GM13976 (cell line): ENCODE results near the gene CAPN11.
A peak's percentile ranks its signal among the peaks of the same experiment; 100 is the strongest.

ENCODE experiments used
- DNase-seq: peaks from one replicate; pipeline ENCODE4 v3.0.0; 2012; ENCODE audit warnings: low spot score
- CTCF ChIP-seq: IDR thresholded peaks from 2 replicates; pipeline ENCODE4 v1.5.1; 2012; ENCODE audit warnings: borderline replicate concordance, mild to moderate bottlenecking; ENCODE audit not compliant: insufficient read depth; ENCODE audit errors: extremely low read depth, missing control alignments, control extremely low read depth
- in situ Hi-C: fragments of 300-500 bp; cut with MboI; formaldehyde crosslinking; loops from one replicate; pipeline ENCODE4 v1.12.0; 2022; ENCODE audit warnings: low sequenced_read_pairs, mixed read lengths, inconsistent platforms; ENCODE audit not compliant: unreplicated experiment

The CAPN11 gene

DNA sequence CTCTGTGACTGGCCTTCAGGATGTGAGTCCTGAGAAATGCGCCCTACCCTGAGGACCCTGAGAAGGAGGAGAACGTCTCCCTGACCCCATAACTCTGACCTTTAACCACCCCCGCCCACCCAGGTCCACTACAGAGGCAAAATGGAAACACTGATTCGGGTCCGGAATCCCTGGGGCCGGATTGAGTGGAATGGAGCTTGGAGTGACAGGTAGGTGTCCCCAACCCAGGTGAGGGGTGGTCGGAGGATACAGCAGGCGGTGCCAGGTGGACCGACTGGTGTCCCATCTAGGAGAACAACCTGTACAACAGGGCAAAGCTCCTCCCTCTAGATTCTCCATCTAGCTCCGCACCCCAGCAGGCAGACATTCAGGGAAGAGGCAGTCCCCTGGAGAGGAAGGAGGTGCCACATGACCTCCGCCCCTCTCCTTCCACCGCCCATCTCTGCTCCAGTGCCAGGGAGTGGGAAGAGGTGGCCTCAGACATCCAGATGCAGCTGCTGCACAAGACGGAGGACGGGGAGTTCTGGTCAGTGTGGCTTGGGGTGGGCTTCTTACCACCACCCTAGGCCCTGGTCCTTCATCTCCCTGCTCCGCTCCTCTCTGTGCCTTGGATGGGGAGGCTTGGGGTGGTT is 17.6 kb downstream of the CAPN11 start:
- TF ChIP-seq CTCF = no peak
- in situ Hi-C loops = no loop called here
- DNase-seq = no peak

DNA sequence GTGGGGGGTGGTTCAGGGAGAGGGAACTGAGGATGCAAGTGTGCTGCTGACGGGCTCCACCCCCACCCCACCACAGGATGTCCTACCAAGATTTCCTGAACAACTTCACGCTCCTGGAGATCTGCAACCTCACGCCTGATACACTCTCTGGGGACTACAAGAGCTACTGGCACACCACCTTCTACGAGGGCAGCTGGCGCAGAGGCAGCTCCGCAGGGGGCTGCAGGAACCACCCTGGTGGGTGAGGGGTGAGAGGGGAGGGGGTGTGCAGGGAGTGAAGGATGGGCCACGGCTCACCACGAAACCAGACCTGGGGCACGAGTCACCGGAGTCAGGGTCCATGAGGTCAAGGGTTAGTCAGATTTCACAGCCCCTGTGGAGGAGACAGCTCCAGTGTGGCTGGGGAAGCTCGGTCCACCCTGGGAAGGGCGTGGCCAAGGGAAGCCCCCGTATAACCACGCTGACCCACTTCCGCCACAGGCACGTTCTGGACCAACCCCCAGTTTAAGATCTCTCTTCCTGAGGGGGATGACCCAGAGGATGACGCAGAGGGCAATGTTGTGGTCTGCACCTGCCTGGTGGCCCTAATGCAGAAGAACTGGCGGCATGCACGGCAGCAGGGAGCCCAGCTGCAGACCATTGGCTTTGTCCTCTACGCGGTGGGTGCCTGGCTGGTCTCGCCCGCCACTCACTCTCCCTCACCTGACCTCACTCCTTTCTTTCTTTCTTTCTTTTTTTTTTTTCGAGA is 18.3 kb downstream of the CAPN11 start:
- DNase-seq = peak; percentile 82
- in situ Hi-C loops = no loop called here
- TF ChIP-seq CTCF = no peak

DNA sequence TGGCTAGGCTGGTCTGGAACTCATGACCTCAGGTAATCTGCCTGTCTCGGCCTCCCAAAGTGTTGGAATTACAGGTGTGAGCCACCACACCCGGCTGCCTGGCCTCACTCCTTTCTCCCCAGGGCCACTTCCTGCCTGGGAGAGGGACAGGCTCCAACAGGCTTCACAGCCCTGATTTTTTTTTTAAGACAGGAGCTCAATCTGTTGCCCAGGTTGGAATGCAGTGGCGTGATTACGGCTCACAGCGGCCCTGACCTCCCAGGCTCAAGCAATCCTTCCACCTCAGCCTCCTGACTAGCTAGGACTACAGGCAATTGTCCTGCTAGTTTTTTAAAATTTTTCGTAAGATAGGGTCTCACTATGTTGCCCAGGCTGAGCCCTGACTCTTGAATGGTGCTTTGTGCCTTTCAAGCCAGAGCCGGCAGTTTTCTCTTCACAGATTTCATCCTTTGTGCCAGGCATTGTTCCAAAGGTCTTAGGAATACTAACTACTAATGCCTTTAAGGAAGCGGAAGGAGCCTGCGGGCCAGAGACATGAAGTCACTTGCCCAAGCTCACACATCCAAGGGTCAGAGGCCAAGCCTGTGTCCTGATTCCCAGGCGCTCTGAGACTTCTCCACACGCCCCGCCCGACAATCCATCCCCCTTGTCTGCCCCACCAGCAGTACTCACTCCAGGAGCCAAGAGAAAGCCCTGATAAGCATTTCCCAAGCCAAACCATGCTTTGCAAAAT is 19.2 kb downstream of the CAPN11 start:
- no peak for DNase-seq
- in situ Hi-C loops = no loop called here
- TF ChIP-seq CTCF = no peak

DNA sequence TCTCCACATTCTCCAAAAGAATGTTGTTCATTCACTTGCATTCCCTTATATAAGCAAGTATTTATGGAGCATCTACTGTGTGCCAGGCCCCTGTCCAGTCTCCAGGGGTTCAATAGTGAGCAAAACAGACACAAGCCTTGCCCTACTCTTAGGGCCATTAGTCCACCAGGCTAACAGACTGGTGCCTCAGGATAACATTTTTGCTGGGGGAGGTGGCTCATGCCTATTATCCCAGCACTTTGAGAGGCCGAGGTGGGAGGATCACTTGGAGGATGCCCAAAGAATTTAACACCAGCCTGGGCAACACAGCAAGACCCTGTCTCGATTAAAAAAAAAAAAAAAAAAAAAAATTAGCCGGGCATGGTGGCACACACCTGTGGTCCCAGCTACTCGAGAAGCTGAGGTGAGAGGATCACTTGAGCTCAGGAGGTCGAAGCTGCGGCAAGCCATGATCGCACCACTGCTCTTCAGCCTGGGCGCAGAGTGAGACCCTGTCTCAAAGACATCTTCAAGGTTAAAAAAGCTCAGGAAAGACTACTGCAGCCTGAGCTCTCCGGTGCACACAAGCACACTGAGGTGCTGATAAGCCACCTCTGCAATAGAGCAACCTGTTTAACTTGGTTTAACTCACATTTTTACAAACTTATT is 19.9 kb downstream of the CAPN11 start:
- no peak for TF ChIP-seq CTCF
- DNase-seq = no peak
- in situ Hi-C loops = no loop called here

DNA sequence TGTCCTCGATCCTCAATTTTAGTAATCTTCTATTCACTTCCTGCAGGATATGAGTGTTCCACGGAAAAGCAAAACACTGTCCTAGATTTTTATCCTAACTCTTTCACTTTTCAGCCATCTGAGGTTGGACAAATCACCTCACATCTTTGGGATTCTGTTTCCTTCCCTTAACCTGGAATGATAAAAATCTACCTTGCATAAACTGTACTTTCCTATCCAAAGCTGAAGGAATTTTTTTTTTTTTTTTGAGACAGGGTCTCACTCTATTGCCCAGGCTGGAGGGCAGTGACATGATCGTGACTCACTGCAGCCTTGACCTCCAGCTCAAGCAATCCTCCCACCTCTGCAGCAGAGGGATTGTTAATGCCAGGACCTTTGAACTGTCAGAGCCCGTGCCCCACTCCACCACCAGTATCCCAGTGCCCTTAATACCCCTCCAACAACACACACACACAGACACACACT is 20.5 kb downstream of the CAPN11 start:
- no peak for DNase-seq
- no peak for TF ChIP-seq CTCF
- in situ Hi-C loops = no loop called here

DNA sequence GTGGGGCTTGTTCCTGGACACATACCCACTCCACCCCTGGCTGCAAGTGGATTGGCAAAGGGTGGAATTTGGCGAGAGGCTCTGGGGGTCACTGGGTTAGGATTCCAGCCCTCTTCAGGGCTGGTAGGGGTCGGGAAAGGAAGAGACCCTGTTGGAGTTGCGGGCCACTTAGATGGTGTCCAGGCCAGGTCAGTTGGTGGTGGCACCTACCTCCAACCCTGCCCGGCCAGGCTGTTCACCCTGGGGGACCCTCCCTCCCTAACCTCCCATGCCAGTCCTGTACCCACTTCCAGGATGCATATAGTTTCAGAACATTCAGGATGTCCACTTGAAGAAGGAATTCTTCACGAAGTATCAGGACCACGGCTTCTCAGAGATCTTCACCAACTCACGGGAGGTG is 21.0 kb downstream of the CAPN11 start:
- TF ChIP-seq CTCF = no peak
- DNase-seq = no peak
- in situ Hi-C loops = no loop called here
